PC-9 (cell line): ENCODE results near the gene TTC4. TPM values are rescaled to one million over a fixed set of nuclear protein-coding genes. Genes with fewer than 3 reads are reported as not detected.

Experiments used
- BruUV-seq: library from RNA; stranded (reverse); fragments of 400-500 nt; replicated peaks from 2 replicates; lab custom pipeline; 2021; lab: Mats Ljungman, UMichigan
- CTCF ChIA-PET: fragments of 300-600 bp; sonication (Branson Sonifier 250); formaldehyde crosslinking; loops from one replicate; lab custom pipeline; 2022; ENCODE audit warnings: antibody characterized with exemption; lab: Charles Lee
- POLR2A ChIA-PET: fragments of 300-600 bp; sonication (Branson Sonifier 250); formaldehyde crosslinking; loops from one replicate; lab custom pipeline; 2022; ENCODE audit warnings: antibody characterized with exemption; ENCODE audit not compliant: unreplicated experiment; lab: Charles Lee
- DNase-seq, 2 experiments: peaks; one replicate each; pipeline versions ENCODE4 v3.0.0 to v3.0.0-alpha.2; 2015 to 2022; ENCODE audit warnings: mixed read lengths in 1 of 2
- H2AFZ ChIP-seq: fragments of 200-600 bp; sonication (generic); 2 replicates; pipeline ENCODE4 v1.8.1; 2017; ENCODE audit warnings: antibody characterized with exemption
- H3F3A ChIP-seq: fragments of 200-600 bp; sonication (generic); 2 replicates; pipeline ENCODE4 v1.8.1; 2017; ENCODE audit warnings: antibody characterized with exemption, mild to moderate bottlenecking, low read depth; ENCODE audit not compliant: insufficient read depth
- H3K27ac ChIP-seq: fragments of 200-600 bp; sonication (generic); 2 replicates; pipeline ENCODE4 v1.6.1; 2016; ENCODE audit warnings: mixed run types
- H3K27me3 ChIP-seq: fragments of 200-600 bp; sonication (generic); 2 replicates; pipeline ENCODE4 v1.6.1; 2016; ENCODE audit warnings: low read depth, mixed run types; ENCODE audit not compliant: insufficient read depth
- H3K36me3 ChIP-seq: fragments of 200-600 bp; sonication (generic); 2 replicates; pipeline ENCODE4 v1.6.1; 2016; ENCODE audit warnings: low read depth, mixed run types
- H3K4me1 ChIP-seq: fragments of 200-600 bp; sonication (generic); replicated peaks from 2 replicates; pipeline ENCODE4 v1.6.1; 2016; ENCODE audit warnings: mixed run types; ENCODE audit not compliant: insufficient read depth
- H3K4me2 ChIP-seq: fragments of 200-600 bp; sonication (generic); 2 replicates; pipeline ENCODE4 v1.6.1; 2017; ENCODE audit warnings: mixed run types
- H3K4me3 ChIP-seq: fragments of 200-600 bp; sonication (generic); 2 replicates; pipeline ENCODE4 v1.6.1; 2016; ENCODE audit warnings: mixed run types
- H3K79me2 ChIP-seq: fragments of 200-600 bp; sonication (generic); 2 replicates; pipeline ENCODE4 v1.6.1; 2017; ENCODE audit warnings: low read depth, mixed run types
- H3K9me2 ChIP-seq: fragments of 200-600 bp; sonication (generic); 2 replicates; pipeline ENCODE4 v1.8.1; 2017; ENCODE audit warnings: mild to moderate bottlenecking; ENCODE audit not compliant: insufficient read depth
- H3K9me3 ChIP-seq: fragments of 200-600 bp; sonication (generic); 2 replicates; pipeline ENCODE4 v1.8.1; 2016; ENCODE audit warnings: low read depth; ENCODE audit not compliant: insufficient read depth
- H4K20me1 ChIP-seq: fragments of 200-600 bp; sonication (generic); 2 replicates; pipeline ENCODE4 v1.8.1; 2017; ENCODE audit not compliant: insufficient read depth
- CTCF ChIP-seq: fragments of 200-600 bp; sonication (generic); conservative IDR thresholded peaks from 2 replicates; pipeline ENCODE4 v1.6.1; 2017; ENCODE audit warnings: mixed run types, antibody characterized with exemption, mild to moderate bottlenecking, moderate library complexity
- EZH2 ChIP-seq: fragments of 200-600 bp; sonication (generic); IDR thresholded peaks from 2 replicates; pipeline ENCODE4 v1.8.0; 2017; ENCODE audit warnings: antibody characterized with exemption, low read depth
- intact Hi-C: fragments of 100-400 bp; cut with micrococcal nuclease; formaldehyde crosslinking; loops from one replicate; pipeline ENCODE4 v1.10.0; 2022; ENCODE audit not compliant: unreplicated experiment
- total RNA-seq: library from RNA; stranded (reverse); gene quantifications from 2 replicates; pipeline ENCODE4 v1.2.3, GENCODE V29; 2021

TTC4 gene
- total RNA-seq, 1 experiment from 2014 or later, result 31.5 TPM

- no peak overlapping the region for H3K27ac ChIP-seq
- H3K36me3 ChIP-seq, result peaks cover 3% of the 10 kb centered on the region; the same call in 1 of the 2 replicates
- POLR2A ChIA-PET, result interaction anchor here (0.6 kb wide), 1 partner anchor 127 kb away, joined by 8 read pairs; no protein-coding TSS in a partner anchor
- H3K79me2 ChIP-seq, result no peaks in the 10 kb centered on the region
- no peaks in the 10 kb centered on the region; the same call in 1 of the 2 replicates for H4K20me1 ChIP-seq
- H3K4me2 ChIP-seq, result no peak overlapping the region
- H3F3A ChIP-seq, result peaks cover 8% of the 10 kb centered on the region; the same call in 1 of the 2 replicates
- intact Hi-C loops, result no loop called here
- TF ChIP-seq CTCF (no peak), EZH2 (no peak)
- CTCF ChIA-PET, result interaction anchor here (0.5 kb wide), 1 partner anchor 805 kb away, joined by 3 read pairs; no protein-coding TSS in a partner anchor
- no peaks in the 10 kb centered on the region for H3K9me3 ChIP-seq
- DNase-seq, result no peak
- no peak overlapping the region for H2AFZ ChIP-seq
- H3K4me1 ChIP-seq, result peaks cover 11% of the 10 kb centered on the region
- no peaks in the 10 kb centered on the region for H3K27me3 ChIP-seq
- BruUV-seq, result no TSS peak
- no peak overlapping the region for H3K4me3 ChIP-seq
- H3K9me2 ChIP-seq, result no peaks in the 10 kb centered on the region
Measured at GRCh38 chr1:54744696-54745095, 29.0 kb downstream of the TTC4 start.

GRCh38 chr1:54745274-54745673 is 29.6 kb downstream of the TTC4 start:
- no TSS peak for BruUV-seq
- Histone ChIP-seq H3K4me3 (no peak overlapping the region), H3K4me2 (peak overlapping the region; percentile 5), H3K9me2 (no peaks in the 10 kb centered on the region), H3K79me2 (no peaks in the 10 kb centered on the region), H4K20me1 (no peaks in the 10 kb centered on the region; the same call in 1 of the 2 replicates), H3K27me3 (no peaks in the 10 kb centered on the region), H3K4me1 (peaks cover 11% of the 10 kb centered on the region), H3K9me3 (no peaks in the 10 kb centered on the region), H3K27ac (no peak overlapping the region), H3F3A (peaks cover 8% of the 10 kb centered on the region; the same call in 1 of the 2 replicates), H3K36me3 (peaks cover 3% of the 10 kb centered on the region; the same call in 1 of the 2 replicates), H2AFZ (no peak overlapping the region)
- no peak for TF ChIP-seq EZH2
- no peak for TF ChIP-seq CTCF
- DNase-seq, result peak; percentile 47 to 51
- POLR2A ChIA-PET, result interaction anchor here (0.6 kb wide), 1 partner anchor 126 kb away, joined by 8 read pairs; no protein-coding TSS in a partner anchor
- CTCF ChIA-PET, result no interaction called here
- intact Hi-C loops, result no loop called here

- Histone ChIP-seq H3K27me3 (no peaks in the 10 kb centered on the region), H3K4me2 (no peak overlapping the region), H3F3A (peaks cover 8% of the 10 kb centered on the region; the same call in 1 of the 2 replicates), H3K4me1 (peaks cover 11% of the 10 kb centered on the region), H3K9me3 (no peaks in the 10 kb centered on the region), H4K20me1 (no peaks in the 10 kb centered on the region; the same call in 1 of the 2 replicates), H3K27ac (no peak overlapping the region), H3K4me3 (no peak overlapping the region), H3K79me2 (no peaks in the 10 kb centered on the region), H3K9me2 (no peaks in the 10 kb centered on the region), H3K36me3 (peaks cover 3% of the 10 kb centered on the region; the same call in 1 of the 2 replicates), H2AFZ (no peak overlapping the region)
- TF ChIP-seq CTCF (no peak), EZH2 (no peak)
- POLR2A ChIA-PET, result no interaction called here
- intact Hi-C loops, result no loop called here
- BruUV-seq, result TSS peak; percentile 13
- CTCF ChIA-PET, result no interaction called here
- DNase-seq, result no peak
Measured at GRCh38 chr1:54745864-54746263, 30.2 kb downstream of the TTC4 start.
